ENCODE measurements around the gene AQP1.

Gene AQP1

DNA sequence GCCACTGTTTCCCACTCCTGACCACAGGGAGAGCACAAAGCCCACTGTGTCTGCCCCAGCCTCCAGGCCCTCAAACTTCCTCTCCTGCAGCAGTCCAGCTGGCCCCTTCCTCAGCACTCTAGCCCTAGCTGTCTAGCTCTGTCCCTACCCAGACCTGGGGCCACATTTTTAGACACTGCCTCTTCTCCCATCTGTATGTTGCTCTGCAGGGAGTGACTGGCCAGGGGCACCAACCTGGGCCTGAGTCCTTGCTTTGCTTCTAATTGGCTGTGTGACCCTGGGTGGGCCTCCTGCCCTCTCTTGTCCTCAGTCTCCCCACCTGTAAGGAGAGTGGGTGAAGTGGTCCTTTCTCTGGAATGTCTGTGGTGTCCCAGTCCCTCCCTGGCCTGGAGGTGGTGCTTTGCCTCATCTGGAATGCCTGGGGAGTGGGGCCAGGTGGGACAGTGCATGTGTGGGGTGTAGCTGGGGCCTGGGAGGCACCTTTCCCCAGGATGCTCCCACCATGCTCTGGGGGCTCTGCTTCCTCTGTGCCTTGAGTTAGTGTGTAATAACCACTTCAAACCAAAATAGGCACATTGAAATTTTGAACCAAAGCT, 25.1 kb downstream of the AQP1 start:
- Mint-ChIP-seq H3K27ac (no peak overlapping the region), H3K9me3 (no peaks in the 10 kb centered on the region), H3K4me1 (ENCODE audit: low read depth) (no peaks in the 10 kb centered on the region), H3K27me3 (peaks cover 33% of the 10 kb centered on the region), H3K4me3 (no peak overlapping the region), H3K36me3 (ENCODE audit: low read depth) (no peaks in the 10 kb centered on the region)
- peak; percentile 15 for DNase-seq

DNA sequence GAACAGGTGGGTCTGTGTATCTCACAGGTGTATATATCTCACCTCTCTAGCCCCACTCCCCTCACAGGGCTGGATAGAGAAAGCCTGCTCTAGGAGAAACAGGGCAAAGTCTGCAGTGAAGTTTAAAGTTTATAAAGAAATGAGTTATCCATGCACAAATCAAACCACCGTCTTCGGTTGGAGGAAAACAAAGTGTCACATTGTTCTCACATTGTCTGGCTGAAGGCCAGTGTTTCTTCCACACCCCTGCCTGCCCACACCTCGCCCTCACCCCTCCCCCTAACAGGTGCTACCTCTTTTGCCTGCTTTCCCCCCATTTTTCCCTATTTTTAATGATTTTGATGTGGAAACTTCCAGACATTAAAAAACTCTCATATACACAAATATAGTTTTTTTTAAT, 25.8 kb downstream of the AQP1 start:
- Mint-ChIP-seq H3K4me3 (no peak overlapping the region), H3K27me3 (peaks cover 40% of the 10 kb centered on the region), H3K9me3 (no peaks in the 10 kb centered on the region), H3K36me3 (ENCODE audit: low read depth) (no peaks in the 10 kb centered on the region), H3K4me1 (ENCODE audit: low read depth) (no peaks in the 10 kb centered on the region), H3K27ac (no peak overlapping the region)
- DNase-seq: peak; percentile 24

DNA sequence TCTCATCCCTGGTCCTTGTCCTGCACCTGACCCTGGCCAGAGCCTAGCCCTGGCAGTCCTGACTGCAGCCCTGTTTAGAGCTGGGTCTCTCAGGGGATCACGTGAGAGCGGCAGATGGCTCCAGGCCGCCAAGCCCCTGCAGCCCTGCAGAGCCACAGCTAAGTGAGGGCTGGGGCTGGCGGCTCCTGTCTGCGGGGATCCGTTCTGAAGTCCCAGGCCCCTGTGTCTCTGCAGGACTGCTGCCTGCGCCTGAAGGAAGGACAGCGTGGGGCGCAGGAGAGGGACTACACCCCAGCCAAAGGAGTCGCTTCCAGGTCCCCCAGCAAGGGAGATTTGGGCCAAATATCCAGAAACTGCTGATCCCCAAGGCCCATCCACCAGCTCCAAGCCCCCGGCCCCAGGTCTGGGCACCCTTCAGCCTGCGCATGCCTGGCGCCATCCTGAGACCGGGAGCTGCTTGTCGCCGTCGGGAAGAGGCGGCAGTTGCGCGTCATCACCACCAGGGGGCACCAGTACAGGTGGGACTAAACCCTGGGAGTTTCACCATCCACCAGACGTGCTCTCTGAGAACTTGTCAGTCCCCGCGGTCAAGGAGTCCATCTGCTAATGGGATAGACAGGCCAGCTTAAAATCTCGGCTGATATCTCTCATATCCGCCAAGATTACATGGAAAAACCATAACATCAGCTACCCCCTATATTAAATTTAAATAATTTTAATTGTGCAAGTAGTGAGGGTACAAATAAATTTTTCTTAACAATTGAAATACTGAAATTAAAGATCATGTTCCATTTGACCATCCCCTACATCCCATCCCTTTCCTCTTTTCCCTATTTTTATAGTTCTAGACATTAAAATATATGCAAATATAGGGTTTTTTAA, 27.0 kb downstream of the AQP1 start:
- H3K36me3 Mint-ChIP-seq (ENCODE audit: low read depth): no peaks in the 10 kb centered on the region
- no peak overlapping the region for H3K4me3 Mint-ChIP-seq
- H3K27ac Mint-ChIP-seq: no peak overlapping the region
- H3K27me3 Mint-ChIP-seq: peaks cover 48% of the 10 kb centered on the region
- H3K4me1 Mint-ChIP-seq (ENCODE audit: low read depth): no peaks in the 10 kb centered on the region
- DNase-seq: peak; percentile 76
- H3K9me3 Mint-ChIP-seq: no peaks in the 10 kb centered on the region

DNA sequence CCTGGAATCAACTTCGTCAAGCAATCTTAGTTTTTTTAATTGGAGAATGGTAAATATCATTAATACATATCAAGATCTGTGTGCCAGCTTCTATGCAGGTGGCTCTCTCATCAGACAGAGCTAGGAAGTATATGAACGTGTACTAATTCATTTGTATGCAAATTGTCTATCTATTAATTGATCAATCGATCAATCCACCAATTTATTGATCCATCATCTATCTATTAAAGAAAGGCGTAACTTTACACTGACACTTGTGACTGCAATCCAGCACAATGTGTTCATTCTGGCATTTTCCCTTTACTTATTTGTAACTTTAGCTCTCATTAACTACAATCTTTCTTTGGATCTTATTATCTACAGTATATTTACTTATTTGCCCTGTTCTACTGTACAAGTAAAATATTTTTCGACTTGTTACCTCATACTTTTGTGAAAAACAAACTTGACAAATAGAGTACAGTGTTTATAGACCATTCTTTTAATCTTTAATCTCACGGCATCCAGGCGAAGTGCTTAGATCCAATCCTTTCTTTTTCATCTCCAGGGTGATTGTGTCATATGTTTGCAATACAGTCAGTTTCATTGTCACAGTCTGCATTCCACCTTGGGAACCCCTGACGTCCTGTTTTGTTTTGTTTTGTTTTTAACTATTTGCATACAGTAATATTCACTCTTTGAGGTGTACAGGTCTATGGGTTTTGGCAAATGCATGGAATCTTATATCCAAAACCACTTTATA, 30.1 kb downstream of the AQP1 start:
- no peak for DNase-seq
- Mint-ChIP-seq H3K27me3 (peaks cover 61% of the 10 kb centered on the region), H3K36me3 (ENCODE audit: low read depth) (no peaks in the 10 kb centered on the region), H3K9me3 (peaks cover 13% of the 10 kb centered on the region), H3K4me1 (ENCODE audit: low read depth) (no peaks in the 10 kb centered on the region), H3K4me3 (no peak overlapping the region), H3K27ac (no peak overlapping the region)

DNA sequence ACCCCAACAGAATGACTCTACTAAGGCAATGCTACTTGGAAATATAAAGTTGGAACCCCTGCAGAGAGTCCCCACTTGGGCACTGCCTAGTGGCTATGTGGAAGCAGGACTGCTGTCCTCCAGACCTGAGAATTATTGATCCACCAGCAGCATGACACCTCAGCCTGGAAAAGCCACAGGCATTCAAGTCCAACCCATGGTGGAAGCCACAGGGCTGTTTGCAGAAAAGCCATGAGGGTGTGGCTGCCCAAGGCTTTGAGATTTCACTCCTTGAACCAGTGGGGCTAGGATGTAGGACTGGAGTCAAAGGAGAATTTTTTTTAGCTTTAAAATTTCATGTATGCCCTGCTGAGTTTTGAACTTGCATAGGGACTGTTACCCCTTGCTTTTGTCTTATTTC, 38.5 kb downstream of the AQP1 start:
- Mint-ChIP-seq H3K9me3 (peaks cover 8% of the 10 kb centered on the region), H3K27me3 (peaks cover 56% of the 10 kb centered on the region)
- no peak for DNase-seq

DNA sequence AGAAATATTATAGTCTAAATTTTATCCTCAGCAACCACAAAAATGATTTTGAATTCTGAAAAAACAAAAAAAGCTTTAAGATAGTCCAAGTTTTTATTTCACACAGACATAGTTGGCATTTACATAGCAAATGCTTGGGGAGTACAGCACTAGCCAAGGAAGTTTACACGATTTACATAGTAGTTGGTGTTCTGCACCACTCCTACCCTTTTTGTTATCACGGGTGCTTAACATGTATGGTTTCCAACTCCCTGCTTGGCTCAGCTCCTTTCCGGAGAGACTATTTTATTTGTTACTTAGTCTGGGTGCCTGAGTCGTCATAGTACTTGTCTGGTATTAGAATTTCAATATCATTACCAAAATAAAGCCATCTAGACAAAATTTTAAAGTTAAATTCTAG, 43.3 kb downstream of the AQP1 start:
- H3K9me3 Mint-ChIP-seq: peaks cover 5% of the 10 kb centered on the region

More for the DNA sequence above, 38.5 kb downstream of the AQP1 start:
- H3K36me3 Mint-ChIP-seq (ENCODE audit: low read depth): no peaks in the 10 kb centered on the region
- H3K4me3 Mint-ChIP-seq: no peak overlapping the region
- H3K4me1 Mint-ChIP-seq (ENCODE audit: low read depth): no peaks in the 10 kb centered on the region
- H3K27ac Mint-ChIP-seq: no peak overlapping the region

DNA sequence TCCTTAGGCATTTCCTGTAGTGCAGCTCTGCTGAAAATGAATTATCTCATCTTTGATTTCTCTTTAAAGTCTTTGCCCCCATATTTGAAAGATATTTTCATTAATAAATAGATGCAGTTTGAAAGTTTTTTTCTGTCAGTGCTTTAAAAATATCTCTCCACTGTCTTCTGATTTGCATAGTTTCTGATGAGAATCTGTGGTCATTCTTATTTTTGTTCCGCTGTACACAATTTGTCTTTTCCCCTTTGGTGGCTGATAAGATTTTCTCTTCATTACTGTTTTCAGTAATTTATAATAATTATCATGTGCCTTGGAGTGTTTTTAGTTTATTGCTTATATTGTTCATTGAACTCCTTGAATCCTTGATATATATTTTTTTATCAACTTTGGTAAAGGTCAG, 45.1 kb downstream of the AQP1 start:
- H3K4me3 Mint-ChIP-seq: no peak overlapping the region
- no peak for DNase-seq
- no peaks in the 10 kb centered on the region for H3K36me3 Mint-ChIP-seq (ENCODE audit: low read depth)
- no peak overlapping the region for H3K27ac Mint-ChIP-seq
- no peaks in the 10 kb centered on the region for H3K4me1 Mint-ChIP-seq (ENCODE audit: low read depth)
- peaks cover 27% of the 10 kb centered on the region for H3K27me3 Mint-ChIP-seq
- H3K9me3 Mint-ChIP-seq: peaks cover 5% of the 10 kb centered on the region

More for the DNA sequence above, 43.3 kb downstream of the AQP1 start:
- H3K4me1 Mint-ChIP-seq (ENCODE audit: low read depth): no peaks in the 10 kb centered on the region
- H3K4me3 Mint-ChIP-seq: no peak overlapping the region
- peaks cover 45% of the 10 kb centered on the region for H3K27me3 Mint-ChIP-seq
- no peak overlapping the region for H3K27ac Mint-ChIP-seq
- H3K36me3 Mint-ChIP-seq (ENCODE audit: low read depth): no peaks in the 10 kb centered on the region
- DNase-seq: no peak

DNA sequence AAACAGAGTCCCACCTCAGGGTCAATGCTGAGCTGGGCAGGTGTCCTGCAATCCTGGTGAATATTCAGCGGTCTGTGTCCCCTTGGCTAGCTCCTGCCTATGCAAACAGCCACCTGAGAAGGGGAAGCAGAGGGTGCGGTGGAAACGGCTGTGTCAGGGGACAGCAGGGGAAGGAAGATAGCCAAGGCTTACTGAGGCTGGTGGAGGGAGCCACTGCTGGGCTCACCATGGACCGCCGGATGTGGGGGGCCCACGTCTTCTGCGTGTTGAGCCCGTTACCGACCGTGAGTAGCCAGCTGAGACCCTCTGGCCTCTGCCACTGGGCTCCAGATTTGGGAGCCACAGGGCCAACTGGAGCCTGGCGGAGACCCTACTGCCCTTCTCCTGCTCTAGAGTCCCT, 52.2 kb downstream of the AQP1 start, which contains the start of gene GHRHR:
TSS of gene GHRHR (plus strand) at position 112 of the 400 bp plus-strand sequence. CDS start at position 228, 116 bp downstream.
- no peaks in the 10 kb centered on the region for H3K9me3 Mint-ChIP-seq
- peaks cover 15% of the 10 kb centered on the region for H3K27me3 Mint-ChIP-seq
- DNase-seq: no peak
- no peak within 1 kb of the TSS for H3K27ac Mint-ChIP-seq
- H3K4me3 Mint-ChIP-seq: no peak within 1 kb of the TSS
- H3K36me3 Mint-ChIP-seq (ENCODE audit: low read depth): no peaks in the 10 kb centered on the region
- no peaks in the 10 kb centered on the region for H3K4me1 Mint-ChIP-seq (ENCODE audit: low read depth)

DNA sequence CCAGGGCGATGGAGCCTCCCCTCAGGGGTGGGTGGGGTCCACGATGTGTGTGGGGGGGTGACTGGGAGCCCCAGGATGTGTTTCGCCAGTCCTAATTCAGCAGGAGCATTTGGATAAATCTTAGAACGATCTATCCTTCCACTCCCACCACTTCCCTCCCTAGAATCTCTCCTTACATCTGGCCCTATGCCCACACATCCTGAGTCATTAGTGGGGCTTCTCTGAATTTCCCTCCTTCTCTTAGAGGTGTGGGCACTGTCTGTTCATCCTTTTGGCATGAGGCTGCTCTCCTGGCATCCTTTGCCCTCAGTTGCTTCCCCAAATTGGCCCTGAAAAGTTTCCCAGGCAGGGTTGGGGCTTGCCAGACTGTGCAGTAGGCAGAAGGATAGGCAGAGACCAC, 53.7 kb downstream of the AQP1 start:
- Mint-ChIP-seq H3K27ac (no peak overlapping the region), H3K36me3 (ENCODE audit: low read depth) (no peaks in the 10 kb centered on the region), H3K9me3 (no peaks in the 10 kb centered on the region), H3K27me3 (peaks cover 15% of the 10 kb centered on the region), H3K4me1 (ENCODE audit: low read depth) (no peaks in the 10 kb centered on the region), H3K4me3 (no peak overlapping the region)
- DNase-seq: no peak

DNA sequence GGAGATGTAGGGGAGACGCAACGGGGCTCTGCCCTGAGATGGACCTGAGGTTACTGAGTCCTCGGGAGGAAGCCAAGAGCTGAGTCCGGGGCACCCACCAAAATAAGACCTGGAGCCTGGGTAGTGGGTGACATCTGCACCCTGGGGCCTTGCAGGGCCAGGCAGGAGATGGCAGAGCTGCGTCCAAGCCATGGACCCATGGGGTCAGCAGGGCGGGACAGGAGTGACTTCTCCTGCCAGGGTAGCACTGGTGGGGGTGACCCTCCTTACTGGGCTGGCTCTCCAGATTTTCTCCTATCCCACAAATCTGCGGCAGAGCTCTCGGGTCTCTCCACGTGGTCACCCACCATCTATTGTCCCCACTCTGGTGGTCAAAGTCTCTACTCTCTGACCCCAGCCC, 54.2 kb downstream of the AQP1 start:
- Mint-ChIP-seq H3K9me3 (no peaks in the 10 kb centered on the region), H3K27ac (no peak overlapping the region), H3K36me3 (ENCODE audit: low read depth) (no peaks in the 10 kb centered on the region), H3K4me3 (no peak overlapping the region), H3K27me3 (peaks cover 18% of the 10 kb centered on the region), H3K4me1 (ENCODE audit: low read depth) (no peaks in the 10 kb centered on the region)
- DNase-seq: no peak

DNA sequence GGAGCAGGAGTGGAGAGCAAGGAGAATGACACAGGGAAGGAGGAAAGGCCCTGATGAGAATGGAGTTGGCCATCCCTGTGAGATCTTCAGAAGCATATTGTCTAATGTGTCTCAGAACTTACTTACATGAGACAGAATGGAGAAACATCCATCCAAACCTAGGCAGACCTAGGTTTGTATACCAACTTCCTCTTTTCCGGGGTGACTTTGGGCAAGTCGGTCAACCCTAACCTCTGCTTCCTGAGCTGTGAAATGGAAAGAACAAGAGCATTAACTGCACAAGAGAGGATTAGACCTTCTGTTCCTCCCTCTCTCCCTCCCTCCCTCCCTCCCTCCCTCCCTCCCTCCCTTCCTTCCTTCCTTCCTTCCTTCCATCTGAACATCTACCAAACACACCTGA, 56.6 kb downstream of the AQP1 start:
- Mint-ChIP-seq H3K4me3 (no peak overlapping the region), H3K9me3 (no peaks in the 10 kb centered on the region), H3K27ac (no peak overlapping the region), H3K27me3 (peaks cover 37% of the 10 kb centered on the region), H3K4me1 (ENCODE audit: low read depth) (no peaks in the 10 kb centered on the region), H3K36me3 (ENCODE audit: low read depth) (no peaks in the 10 kb centered on the region)
- no peak for DNase-seq

DNA sequence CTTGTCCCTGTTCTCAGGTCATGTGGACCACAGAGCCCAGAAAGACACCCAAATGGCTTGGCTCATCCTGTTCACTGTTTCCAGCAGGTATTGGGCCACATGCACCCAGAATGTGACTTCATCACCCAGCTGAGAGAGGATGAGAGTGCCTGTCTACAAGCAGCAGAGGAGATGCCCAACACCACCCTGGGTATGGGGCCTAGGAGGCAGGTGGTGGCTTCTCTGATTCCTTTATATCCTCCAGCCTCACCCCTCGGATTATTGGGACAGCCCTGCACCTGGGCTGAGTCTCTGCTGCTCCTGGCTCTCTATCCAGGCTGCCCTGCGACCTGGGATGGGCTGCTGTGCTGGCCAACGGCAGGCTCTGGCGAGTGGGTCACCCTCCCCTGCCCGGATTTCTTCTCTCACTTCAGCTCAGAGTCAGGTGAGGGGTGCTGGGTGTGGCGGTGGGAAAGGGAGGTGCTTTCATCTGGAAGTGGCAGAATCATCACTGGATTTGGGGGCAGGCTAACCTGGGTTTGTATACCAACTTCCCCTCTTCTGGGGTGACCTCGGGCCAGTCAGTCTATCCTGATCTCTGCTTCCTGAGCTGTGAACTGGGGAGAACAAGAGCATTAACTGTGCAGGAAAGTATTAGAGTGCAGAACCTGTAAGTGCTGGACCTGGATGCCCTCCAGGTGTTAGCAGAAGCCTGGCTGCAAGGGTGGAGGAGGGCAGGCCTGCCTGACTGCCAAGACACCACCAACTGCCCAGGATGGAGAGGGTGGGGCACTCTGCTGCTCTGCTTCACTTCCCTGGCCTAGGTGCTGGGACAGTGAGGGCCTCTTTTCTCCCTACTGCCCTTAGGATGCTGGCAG, 57.3 kb downstream of the AQP1 start:
- H3K27ac Mint-ChIP-seq: no peak overlapping the region

DNA sequence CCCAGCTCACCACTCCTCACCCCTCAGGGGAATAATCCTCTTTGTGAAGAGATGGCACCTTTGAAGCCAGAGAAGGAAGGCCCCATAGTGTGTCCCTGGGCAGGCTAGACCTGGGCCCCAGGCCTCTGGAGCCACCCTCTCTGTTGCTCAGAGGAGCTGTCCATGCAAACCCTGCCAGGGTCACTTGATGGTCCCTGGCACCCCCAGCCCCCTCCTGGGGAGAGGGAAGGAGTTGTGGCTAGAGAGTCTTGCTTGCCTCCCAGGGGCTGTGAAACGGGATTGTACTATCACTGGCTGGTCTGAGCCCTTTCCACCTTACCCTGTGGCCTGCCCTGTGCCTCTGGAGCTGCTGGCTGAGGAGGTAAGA, 57.9 kb downstream of the AQP1 start:
- no peaks in the 10 kb centered on the region for H3K4me1 Mint-ChIP-seq (ENCODE audit: low read depth)
- H3K27me3 Mint-ChIP-seq: peaks cover 33% of the 10 kb centered on the region
- no peak overlapping the region for H3K27ac Mint-ChIP-seq
- H3K9me3 Mint-ChIP-seq: no peaks in the 10 kb centered on the region
- DNase-seq: no peak
- no peak overlapping the region for H3K4me3 Mint-ChIP-seq
- no peaks in the 10 kb centered on the region for H3K36me3 Mint-ChIP-seq (ENCODE audit: low read depth)

More for the DNA sequence above, 57.3 kb downstream of the AQP1 start:
- no peak for DNase-seq
- H3K4me1 Mint-ChIP-seq (ENCODE audit: low read depth): no peaks in the 10 kb centered on the region
- peaks cover 35% of the 10 kb centered on the region for H3K27me3 Mint-ChIP-seq
- no peaks in the 10 kb centered on the region for H3K36me3 Mint-ChIP-seq (ENCODE audit: low read depth)
- H3K9me3 Mint-ChIP-seq: no peaks in the 10 kb centered on the region
- H3K4me3 Mint-ChIP-seq: no peak overlapping the region

DNA sequence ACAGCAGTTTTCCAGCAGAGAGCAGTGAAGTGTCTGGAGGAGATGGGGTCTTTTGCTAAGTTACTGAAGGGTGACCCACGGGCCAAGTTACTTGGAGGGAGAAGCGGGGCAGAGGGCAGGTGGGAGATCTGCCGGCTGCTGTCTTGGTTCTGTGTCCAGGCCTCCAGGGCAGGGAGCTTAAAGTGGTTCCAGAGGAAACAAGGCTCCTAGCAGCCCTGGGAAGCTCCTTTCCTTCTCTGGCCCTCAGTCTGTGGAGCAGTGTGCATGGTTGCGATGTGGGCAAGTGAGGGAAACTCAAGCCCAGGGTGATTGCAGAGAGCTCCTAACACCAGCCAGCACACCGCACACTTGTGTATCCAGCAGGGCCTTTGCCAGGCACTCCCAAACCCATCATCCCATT, 58.4 kb downstream of the AQP1 start:
- Mint-ChIP-seq H3K27ac (no peak overlapping the region), H3K9me3 (no peaks in the 10 kb centered on the region), H3K27me3 (peaks cover 33% of the 10 kb centered on the region), H3K4me1 (ENCODE audit: low read depth) (no peaks in the 10 kb centered on the region), H3K4me3 (no peak overlapping the region), H3K36me3 (ENCODE audit: low read depth) (no peaks in the 10 kb centered on the region)
- no peak for DNase-seq

Measured in activated T-cell treated with anti-CD3 and anti-CD28 coated beads, Interleukin-2, amount 50 U/mL, for 24 hours (primary cell).